Measurements from ENCODE around the gene PLCL1.
"Not testable (repeated sequence)": the region's sequence is repeated elsewhere in the genome, so short reads cannot be mapped to it uniquely, and the experiment has no call there.

PLCL1 gene

DNA sequence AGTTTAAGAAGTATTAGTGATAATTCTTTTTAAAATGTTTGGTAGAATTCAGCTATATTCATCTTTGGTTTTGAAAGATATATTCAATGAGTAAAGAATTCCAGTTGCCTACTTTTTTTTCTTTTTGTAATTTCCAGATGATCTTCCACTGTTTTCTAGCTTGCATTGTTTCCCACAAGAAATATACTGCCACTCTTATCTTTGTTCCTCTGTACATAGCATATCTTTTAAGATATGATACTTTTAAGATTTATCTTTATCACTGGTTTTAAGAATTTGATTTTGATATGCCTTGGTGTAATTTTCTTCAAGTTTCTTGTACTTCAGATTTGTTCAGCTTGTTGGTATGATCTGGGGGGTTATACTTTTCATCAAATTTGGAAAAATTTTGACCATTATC is 374.4 kb downstream of the PLCL1 start:
- no peak for DNase-seq (ENCODE audit: low read depth)

- no peak for DNase-seq (ENCODE audit: low read depth)
Observed at GRCh38 chr2:198186257-198186656, 381.9 kb downstream of the PLCL1 start.

- no peak for DNase-seq (ENCODE audit: low read depth)
Observed at GRCh38 chr2:198187841-198188240, 383.4 kb downstream of the PLCL1 start.

GRCh38 chr2:198188982-198189381 is 384.6 kb downstream of the PLCL1 start:
- DNase-seq (ENCODE audit: low read depth): no peak

GRCh38 chr2:198191651-198192050 is 387.3 kb downstream of the PLCL1 start:
- DNase-seq (ENCODE audit: low read depth): no peak

DNA sequence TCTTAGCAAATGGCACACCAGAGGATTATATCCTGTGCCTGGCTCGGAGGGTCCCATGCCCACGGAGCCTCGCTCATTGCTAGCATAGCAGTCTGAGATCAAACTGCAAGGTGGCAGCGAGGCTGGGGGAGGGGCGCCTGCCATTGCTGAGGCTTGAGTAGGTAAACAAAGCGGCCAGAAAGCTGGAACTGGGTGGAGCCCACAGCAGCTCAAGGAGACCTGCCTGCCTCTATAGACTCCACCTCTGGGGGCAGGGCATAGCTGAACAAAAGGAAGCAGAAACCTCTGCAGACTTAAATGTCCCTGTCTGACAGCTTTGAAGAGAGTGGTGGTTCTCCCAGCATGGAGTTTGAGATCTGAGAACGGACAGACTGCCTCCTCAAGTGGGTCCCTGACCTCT is 392.2 kb downstream of the PLCL1 start:
- not testable (repeated sequence) for DNase-seq (ENCODE audit: low read depth)
